Panc1 (cell line): Measurements from ENCODE around the gene LDB2.

Experiments
- POLR2AphosphoS5 ChIP-seq: IDR thresholded peaks from 2 replicates; pipeline ENCODE4 v1.6.1; 2012; ENCODE audit warnings: mild to moderate bottlenecking, low read depth, low read length, moderate library complexity
- TF ChIP-seq, protein P1 (sequence below): fragments of 450-650 bp; IDR thresholded peaks from 2 replicates; pipeline ENCODE4 v1.5.1; 2017; ENCODE audit warnings: mild to moderate bottlenecking

DNA sequence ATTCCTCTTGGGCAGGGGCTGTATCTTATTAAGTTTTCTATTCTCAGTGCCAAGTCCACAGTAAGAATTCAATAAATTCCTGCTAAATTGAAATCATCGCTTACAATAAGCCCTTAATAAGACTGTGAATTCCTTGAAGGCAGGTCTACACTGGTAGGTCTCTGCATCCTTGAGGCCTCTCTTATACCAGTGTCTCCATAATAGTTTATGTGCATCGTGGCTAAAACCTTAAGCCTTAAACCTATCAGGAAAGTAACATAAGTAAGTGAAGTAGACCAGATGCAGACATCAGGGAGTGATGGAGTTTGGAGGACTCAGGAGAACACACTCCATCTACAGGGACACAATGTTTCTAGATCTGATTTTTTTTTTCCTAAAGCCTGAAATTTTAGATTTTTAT, 240.3 kb downstream of the LDB2 start:
- TF ChIP-seq, protein P1, sequence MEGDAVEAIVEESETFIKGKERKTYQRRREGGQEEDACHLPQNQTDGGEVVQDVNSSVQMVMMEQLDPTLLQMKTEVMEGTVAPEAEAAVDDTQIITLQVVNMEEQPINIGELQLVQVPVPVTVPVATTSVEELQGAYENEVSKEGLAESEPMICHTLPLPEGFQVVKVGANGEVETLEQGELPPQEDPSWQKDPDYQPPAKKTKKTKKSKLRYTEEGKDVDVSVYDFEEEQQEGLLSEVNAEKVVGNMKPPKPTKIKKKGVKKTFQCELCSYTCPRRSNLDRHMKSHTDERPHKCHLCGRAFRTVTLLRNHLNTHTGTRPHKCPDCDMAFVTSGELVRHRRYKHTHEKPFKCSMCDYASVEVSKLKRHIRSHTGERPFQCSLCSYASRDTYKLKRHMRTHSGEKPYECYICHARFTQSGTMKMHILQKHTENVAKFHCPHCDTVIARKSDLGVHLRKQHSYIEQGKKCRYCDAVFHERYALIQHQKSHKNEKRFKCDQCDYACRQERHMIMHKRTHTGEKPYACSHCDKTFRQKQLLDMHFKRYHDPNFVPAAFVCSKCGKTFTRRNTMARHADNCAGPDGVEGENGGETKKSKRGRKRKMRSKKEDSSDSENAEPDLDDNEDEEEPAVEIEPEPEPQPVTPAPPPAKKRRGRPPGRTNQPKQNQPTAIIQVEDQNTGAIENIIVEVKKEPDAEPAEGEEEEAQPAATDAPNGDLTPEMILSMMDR = no peak
- no peak for TF ChIP-seq POLR2AphosphoS5
